ENCODE data around the gene WDR19.
"Not testable (repeated sequence)": the region's sequence is repeated elsewhere in the genome, so short reads cannot be mapped to it uniquely, and the experiment has no call there.

The WDR19 gene

DNA sequence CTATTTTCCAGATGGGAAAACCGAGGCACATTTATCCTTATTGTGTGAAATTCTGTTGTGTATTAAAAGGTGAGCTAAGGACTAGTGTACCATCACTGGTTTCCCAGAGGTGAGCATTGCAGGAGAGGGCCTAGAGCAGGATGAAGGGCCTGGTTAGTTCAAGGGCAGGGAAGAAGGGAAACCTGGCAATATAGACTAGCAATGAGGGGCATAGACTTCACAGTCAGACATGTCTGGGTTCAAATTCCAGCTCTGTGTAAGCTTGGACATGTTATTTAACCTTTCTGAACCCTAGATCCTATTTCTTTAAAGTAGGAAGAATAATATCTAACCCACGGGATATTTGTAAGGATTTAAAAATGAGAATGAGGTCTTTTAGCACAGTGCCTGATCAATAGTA lies 50.8 kb downstream of the WDR19 start:
- no peak for DNase-seq (ENCODE audit: low read depth in 2 of 2)

DNA sequence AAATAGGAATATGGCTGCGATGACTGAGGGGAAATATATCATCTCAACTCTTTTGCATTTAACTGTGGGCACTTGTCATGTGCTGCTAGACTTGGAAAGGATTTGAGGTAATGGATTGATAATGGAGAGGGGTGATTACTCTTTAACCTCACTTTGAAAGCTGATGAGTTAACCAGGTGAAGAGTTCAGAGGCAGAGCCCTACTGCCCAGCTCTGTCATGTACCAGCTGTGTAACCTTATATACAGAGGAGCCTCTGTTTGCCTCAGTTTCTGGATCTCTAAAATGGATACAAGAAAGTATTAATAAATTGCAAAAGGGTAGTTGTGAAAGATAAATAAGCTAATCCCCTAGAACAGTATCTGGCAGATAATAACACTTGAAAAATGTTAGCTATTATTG lies 51.5 kb downstream of the WDR19 start:
- DNase-seq (ENCODE audit: low read depth in 2 of 2) = no peak

DNA sequence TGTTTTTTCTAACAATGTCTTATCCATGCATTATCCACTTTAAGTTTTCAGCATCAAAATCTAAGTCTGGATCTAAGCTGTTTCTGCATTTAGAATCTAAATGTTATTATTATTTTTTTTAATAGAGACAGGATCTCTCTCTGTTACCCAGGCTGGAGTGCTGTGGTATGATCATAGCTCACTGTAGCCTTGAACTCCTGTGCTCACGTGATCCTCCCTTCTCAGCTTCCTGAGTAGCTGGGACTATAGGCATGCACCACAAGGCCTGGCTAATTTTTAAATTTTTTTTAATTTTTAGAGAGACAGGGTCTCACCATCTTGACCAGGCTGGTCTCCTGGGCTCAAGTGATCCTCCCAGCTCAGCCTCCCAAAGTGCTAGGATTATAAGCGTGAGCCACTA lies 52.7 kb downstream of the WDR19 start:
- no peak for DNase-seq (ENCODE audit: low read depth in 2 of 2)

DNA sequence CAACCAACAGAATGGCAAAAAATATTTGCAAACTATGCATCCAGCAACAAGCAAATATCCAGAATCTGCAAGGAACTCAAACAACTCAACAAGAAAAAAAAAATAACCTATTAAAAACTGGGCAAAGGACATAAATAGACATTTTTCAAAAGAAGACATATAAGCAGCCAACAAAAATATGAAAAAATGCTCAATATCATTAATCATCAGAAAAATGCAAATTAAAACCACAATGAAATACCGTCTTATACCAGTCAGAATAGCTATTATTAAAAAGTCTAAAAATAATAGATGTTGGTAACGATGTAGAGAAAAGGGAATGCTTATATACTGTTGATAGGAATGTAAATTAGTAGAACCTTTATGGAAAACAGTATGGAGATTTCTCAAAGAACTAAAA lies 53.4 kb downstream of the WDR19 start:
- no peak for DNase-seq (ENCODE audit: low read depth in 2 of 2)

DNA sequence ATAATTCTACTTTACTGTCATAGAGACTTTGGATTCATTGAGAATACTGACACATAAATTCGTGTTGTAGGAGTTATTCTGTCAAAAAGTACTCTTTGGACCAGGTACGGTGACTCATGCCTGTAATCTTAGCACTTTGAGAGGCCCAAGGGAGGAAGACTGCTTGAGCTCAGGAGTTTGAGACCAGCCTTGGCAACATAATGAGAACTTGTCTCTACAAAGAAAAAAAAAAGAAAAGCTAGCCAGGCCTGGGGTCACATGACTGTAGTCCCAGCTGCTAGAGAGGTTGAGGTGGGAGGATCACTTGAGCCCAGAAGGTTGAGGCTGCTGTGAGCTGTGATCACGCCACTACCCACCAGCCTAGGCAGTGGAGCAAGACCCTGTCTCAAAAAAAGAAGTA lies 54.9 kb downstream of the WDR19 start:
- DNase-seq (ENCODE audit: low read depth in 2 of 2) = no peak

DNA sequence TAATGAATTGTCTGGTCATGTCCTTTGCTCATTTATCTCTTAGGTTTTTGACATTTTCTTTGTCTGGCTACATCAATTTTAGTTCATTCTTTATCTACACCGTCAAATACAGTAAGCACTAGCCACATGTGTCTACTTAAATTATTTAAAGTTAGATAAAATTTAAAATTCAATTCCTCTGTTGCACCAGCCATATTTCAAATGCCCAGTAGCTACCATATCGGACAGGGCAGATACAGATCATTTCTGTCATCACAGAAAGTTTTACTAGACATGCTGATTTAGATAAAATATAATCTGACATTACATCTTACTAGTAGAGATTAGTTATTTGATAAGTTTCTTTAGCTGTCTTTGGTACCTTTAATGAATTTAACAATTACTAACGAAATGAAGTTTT lies 61.1 kb downstream of the WDR19 start:
- DNase-seq (ENCODE audit: low read depth in 2 of 2) = no peak

DNA sequence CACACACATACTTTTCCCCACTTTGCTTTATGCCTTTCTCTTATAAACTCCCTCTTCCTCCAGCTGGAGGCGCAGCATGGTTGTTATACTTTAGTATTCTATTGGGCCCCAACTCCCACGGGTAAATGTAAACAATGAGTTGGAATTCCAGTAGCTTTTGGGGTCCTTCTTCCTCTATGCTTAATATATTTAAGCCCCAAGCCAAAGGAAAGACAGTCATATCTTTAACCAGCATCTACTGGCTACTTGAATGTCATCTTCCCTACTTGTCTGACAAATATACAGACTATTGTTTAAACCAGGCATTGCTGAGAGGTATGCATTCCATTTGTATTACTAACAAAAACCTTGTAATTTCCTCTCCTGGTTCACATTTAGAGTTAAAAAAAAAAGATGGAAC lies 72.9 kb downstream of the WDR19 start:
- DNase-seq (ENCODE audit: low read depth in 2 of 2) = no peak

DNA sequence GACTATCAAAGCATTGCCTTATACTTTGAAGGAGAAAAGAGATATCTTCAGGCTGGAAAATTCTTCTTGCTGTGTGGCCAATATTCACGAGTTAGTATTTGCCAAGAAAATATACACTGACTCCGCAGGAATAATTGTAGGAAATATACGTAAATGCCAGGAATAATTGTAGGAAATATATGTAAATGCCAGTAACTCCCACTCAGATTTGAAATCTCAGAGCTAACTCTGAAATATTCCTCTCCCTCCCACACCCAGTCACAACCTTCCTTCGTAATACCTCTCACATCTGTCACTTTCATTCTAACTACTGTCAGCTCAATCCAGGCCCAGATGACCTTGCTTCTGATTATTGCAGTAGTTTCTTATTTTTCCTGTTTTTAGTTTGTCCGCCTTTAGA lies 73.5 kb downstream of the WDR19 start:
- no peak for DNase-seq (ENCODE audit: low read depth in 2 of 2)

DNA sequence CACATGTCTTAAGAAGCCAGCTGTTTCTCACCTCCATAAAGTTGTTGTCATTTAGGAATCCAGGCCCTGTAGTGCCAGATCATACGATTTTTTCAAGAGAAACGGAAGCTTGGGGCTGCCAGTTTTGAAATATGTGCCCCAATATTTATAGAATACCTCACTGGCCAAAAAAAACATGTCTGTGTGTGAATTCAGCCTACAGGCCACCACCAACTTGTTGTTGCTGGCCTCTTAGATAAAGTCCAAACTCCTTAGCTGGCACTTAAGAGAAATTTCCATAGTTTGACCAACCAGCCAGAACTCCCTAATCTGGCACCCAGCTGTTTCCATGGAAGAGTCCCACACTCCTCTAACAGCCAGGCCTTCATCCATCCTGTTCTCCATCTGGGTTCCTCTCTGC lies 74.1 kb downstream of the WDR19 start:
- DNase-seq (ENCODE audit: low read depth in 2 of 2) = no peak

DNA sequence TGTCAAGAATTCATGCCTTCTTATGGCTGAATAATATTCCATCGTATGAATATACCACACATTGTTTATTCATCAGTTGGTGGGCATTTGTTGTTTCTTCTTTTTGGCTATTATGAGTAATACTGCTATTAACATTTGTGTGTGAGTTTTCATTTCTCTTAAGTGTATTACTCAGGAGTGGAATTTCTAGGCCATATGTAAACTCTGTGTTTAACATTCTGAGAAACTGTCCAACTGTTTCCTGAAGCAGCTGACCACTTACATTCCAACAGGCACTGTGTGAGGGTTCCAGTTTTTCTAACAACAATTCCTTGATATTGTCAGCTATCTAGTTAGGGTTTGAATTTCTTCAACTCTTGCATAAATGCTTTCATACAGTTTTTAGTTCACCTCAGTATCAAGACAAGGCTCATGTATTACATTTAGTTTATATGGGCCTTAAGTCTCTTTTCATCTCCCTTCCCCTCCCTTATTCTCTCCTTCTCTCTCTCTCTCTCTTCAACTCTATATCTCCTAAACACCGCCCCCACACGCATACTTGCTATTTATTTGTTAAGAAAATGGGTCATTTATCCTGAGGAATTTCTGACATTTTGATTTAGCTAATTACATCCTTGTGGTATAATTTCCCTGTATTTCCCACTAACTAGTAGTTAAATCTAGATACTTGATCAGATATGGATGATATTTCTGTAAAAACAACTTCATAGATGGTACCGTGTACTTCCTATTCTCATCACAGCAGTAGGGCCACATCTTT lies 77.4 kb downstream of the WDR19 start:
- DNase-seq (ENCODE audit: low read depth in 2 of 2) = no peak

DNA sequence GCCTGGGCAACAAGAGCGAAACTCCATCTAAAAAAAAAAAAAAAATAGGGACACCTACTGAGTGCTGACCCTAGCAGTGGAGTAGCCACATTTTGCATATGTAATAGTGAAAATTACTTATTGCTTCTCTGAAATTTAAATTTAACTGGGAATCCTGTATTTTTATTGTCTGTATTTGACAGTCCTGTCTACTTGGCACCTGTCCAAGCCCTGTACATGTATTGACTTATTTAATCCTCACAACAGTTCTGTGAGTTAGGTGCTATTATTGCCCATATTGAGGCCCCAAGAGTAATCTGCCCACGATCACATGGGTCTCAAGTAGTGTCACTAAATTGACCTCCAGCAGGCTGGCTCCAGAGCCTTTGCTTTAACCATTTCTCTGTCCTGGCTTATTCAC lies 81.6 kb downstream of the WDR19 start:
- no peak for DNase-seq (ENCODE audit: low read depth in 2 of 2)

DNA sequence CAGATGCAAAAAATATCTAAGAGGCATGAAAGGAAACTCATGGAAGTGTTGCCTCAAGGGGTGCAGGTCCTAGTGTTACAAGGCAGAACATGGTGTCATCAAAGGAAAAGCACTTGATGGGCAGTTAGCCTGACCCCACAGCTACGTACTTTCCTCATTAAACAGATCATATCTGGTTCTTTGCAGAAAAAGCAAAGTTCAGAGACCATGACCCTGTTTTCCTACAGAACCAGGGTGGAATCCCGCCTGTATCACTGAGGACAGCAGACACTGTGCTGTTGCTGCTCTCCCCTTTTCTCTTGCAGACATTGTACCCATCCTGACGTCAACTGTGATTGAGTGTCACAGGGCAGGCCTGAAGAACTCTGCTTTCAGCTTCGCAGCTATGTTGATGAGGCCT lies 92.2 kb downstream of the WDR19 start:
- no peak for DNase-seq (ENCODE audit: low read depth in 2 of 2)

DNA sequence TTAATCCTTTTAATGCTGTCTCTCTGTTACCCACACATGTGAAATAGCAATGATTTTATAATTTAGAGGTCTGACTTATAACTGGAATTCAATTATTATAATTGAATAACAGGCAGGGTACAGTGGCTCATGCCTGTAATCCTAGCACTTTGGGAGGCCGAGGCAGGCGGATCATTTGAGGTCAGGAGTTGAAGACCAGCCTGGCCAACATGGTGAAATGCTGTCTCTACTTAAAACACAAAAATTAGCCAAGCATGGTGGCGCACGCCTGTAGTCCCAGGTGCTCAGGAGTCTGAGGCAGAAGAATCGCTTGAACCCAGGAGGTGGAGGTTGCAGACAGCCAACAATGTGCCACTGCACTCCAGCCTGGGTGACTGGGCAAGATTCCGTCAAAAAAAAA lies 95.3 kb downstream of the WDR19 start:
- DNase-seq (ENCODE audit: low read depth in 2 of 2) = not testable (repeated sequence)

DNA sequence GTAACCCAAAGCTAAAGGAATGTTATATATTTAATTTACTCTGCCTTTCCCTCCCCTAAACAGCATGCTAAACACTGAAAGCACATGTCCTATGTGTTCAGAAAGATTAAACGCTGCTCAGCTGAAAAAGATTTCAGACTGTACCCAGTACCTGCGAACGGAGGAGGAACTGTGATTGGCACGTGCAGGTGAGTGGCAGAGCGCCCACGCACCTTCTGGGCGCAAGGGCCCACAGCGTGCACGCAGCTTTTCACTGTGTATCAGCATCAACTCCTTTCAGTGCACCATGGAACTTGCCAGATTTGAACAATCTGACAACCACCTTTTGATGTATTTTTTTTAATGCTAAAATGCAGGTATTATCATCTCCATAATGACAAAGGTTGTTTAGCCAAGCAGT lies 96.1 kb downstream of the WDR19 start:
- no peak for DNase-seq (ENCODE audit: low read depth in 2 of 2)

DNA sequence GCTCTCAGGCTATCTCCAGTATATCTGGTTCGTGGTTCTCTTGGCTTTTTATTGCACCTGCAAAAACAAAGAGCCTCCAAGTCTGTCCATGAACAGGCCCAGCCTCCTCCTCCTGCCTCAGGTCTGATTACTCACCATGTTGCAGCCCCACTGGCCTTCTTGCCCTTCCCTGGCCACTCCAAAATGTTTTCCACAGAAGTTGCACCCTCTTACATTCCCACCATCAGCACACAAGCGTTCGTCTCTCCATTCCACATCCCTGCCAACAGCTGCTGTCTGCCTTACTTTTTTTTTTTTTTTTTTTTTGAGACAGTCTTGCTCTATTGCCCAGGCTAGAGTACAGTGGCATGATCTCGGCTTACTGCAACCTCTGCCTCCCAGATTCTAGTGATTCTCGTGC lies 97.1 kb downstream of the WDR19 start:
- no peak for DNase-seq (ENCODE audit: low read depth in 2 of 2)

DNA sequence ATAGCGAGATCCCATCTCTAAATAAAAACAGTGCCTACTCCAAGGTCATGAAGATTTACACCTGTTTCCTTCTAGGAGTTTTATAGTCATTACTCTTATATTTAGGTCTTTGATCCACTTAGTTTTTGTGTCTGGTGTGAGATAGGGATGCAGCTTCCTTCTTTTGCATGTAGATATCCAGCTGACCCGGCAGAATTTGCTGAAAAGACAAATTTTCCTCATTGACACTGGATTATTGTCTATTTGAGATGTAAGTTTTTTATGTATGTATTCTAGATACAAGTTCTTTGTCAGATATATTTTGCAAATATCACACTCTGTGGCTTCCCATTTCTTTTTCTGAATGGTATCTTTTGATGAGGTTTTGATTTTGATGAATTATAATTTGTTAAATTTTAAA lies 98.4 kb downstream of the WDR19 start:
- DNase-seq (ENCODE audit: low read depth in 2 of 2) = no peak

DNA sequence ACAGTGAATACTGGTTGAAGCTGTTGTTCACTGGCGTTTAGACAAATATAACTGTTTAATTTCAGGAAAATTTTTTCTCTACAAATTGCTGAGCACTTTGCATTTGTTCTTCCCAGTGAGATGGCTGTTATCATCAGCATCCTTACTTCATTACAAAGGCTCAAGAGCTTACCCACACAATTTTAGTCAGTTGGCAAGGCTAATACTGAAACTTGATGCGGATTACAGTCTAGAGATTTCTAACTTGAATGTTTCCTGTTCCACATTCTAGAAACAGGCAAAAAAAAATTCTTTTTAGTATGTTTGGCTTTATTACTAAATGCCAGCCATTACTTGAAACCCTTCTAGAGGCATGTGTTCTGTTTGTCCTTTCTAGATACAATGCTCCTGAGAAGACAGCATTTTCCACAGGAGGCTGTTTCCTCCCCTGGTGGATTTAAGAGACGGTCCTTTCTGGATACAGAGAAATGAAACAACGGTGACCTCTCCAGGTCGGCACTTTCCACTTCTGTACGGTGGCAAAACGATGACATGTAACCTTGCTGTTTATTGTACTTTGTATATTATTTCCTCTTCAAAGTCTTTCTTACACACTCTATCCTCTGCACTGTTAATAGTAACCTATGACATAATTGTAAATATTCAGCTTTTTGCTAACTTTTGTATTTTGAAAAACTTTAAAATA lies 102.9 kb downstream of the WDR19 start:
- no peak for DNase-seq (ENCODE audit: low read depth in 2 of 2)

DNA sequence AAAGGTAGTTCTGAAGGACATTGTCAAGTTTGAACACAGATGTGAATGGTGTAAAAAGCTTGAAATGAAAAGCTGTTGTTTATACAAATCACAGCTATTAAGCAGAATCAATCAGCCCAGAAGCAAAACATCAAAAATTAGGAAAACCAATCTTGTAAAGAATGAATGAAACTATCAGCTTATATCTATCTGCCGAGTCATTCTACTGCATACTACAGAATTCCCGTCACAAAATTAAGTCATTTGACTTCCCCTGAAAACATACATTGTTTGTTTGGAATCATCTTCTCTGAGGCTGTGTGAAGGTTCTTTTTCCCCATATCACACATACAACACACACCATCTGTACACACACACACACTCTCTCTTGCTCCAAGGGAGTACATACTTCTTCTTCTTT lies 103.5 kb downstream of the WDR19 start:
- no peak for DNase-seq (ENCODE audit: low read depth in 2 of 2)

DNA sequence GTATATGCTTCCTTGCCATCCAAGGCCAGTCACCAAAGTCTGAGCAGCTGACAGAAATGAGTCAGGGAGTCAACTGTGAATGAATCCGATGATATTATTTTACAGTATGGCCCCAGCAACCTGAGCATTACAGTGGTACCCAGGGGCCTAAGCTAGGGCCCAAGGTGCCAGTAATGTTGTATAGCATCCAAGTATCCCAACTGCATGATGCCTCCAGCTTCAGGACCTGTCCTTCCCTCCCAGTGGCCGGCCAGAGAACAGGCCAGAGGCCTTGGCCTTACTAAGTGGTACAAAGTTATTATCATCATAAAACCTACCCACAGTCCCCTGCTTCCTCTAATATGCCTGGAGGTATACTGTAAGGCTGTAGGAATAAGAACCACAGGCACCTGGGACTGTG lies 103.9 kb downstream of the WDR19 start:
- DNase-seq (ENCODE audit: low read depth in 2 of 2) = no peak

DNA sequence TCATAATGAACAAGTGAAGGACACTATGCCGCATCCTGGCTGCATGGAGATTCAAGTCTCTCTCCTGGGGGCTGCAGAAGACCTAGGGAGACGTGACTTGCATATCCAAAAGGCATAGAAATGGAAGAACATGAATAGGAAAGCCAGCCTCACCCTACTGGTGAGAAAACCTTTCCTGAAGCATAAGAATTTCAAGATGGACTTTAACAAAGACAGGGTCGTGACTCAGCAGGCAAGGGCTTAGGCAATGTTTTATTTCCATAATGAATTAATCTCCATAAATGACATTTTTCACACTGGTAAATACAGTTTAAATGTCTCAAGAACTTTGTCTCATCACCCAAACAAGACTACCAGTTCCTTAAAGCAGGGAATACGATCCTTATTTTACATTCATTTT lies 104.9 kb downstream of the WDR19 start:
- no peak for DNase-seq (ENCODE audit: low read depth in 2 of 2)

DNA sequence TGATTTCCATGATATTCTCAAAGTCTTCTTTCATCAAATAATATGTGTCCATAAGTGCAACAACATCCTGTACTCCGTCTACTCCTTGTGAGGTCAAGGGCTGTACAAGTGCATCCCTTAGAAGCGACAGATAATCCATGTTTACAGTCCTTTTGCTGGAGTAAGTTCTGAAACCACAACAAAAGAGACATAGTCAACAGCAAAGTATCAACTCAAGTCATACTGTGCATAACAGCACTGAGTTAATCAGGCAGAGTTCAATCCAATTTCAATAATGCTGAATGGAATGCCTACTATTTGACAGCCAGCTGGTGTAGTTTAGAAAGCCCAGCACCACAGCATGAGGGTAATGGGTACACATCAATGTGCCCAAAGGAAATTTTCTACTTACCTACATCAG lies 109.4 kb downstream of the WDR19 start:
- no peak for DNase-seq (ENCODE audit: low read depth in 2 of 2)

DNA sequence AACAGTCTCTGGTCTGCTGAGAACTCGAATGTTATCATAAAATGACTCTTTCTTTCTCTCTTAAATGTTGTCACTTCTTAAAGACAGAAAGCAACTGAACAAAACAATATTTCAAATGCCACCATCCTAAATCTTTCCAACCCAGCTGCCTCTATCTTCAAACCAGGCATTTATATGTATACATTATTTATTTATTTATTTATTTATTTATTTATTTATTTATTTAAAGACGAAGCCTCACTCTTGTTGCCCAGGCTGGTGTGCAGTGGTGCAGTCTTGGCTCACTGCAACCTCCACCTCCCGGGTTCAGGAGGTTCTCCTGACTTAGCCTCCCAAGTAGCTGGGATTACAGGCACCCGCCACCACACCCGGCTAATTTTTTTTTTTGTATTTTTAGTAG lies 110.1 kb downstream of the WDR19 start:
- DNase-seq (ENCODE audit: low read depth in 2 of 2) = not testable (repeated sequence)

DNA sequence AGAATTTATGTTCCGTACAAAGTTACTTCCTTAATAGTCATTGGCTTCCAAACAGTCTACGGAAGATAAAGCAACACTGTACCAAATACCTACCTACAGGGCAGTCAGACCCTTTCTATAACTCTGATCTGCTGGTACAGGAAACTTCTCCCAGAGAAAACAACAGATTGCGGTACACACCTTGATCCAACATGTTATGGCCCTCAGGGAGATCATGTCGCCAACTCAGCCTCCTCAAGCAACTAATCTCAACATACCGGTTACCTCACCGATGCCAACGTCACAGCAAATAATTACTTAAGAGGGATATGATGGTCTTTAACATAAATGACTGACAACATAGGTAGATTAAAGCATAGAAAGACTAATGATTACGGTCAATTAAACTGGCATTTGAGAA lies 113.5 kb downstream of the WDR19 start:
- DNase-seq (ENCODE audit: low read depth in 2 of 2) = no peak

DNA sequence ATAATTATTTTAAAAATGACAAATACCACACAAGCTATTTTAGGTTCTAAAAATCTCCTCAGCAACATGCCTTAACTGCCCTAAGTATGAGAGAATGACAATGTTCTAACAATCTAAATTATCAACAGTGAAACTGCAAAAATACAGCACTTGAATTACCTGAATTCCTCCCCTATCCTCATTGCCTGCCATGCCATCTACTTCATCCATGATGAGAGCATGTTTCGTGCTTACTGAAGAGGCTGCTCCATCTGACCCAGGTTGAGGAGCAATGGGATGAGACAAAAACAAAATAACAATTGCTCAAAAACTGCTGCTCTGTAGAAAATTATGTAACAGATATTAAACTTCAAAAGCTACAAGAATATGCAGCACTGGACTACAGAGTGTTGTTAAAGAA lies 120.6 kb downstream of the WDR19 start:
- DNase-seq (ENCODE audit: low read depth in 2 of 2) = no peak
